Activated T-cell treated with anti-CD3 and anti-CD28 coated beads for 1 hour (primary cell): ENCODE data around the gene SVIL.
"Not testable (repeated sequence)": the region's sequence is repeated elsewhere in the genome, so short reads cannot be mapped to it uniquely, and the experiment has no call there.

Experiments used
- DNase-seq: peaks from one replicate; pipeline ENCODE4 v3.0.0-alpha.2; 2020; ENCODE audit warnings: low read depth

The SVIL gene

DNA sequence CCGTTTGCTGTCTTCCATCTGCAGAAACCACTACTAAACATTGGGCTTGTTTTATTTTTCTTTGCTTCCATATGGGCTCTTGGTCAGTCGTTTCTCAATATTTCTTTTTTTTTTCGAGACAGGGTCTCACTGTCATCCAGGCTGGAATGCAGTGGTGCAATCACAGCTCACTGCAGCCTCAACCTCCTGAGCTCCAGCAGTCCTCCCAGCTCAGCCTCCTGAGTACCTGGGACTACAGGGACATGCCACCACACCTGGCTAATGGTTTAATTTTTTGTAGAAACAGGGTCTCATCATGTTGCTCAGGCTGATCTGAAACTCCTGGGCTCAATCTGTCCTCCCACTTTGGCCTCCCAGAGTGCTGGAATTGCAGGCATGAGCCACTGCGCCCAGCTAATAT lies 182.8 kb downstream of the SVIL start:
- no peak for DNase-seq

DNA sequence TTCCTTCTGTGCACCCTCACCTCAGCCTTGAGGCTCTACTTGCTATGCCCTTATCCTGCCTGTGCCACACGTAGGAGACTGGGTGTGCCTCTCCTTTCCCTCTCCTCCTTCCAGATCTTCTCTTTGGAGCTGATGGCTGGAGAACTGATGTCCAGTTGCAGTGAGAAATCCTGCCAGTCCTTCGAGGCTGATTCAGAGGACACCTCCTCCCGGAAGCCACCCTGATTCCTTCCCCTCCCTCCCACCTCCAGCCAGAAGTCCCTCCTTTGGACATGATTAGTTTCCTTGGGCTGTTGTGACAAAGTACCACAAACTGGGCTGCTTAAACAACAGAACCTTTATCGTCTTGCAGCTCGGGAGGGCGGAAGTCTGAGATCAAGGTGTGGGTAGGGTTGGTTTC lies 184.4 kb downstream of the SVIL start:
- DNase-seq = no peak

DNA sequence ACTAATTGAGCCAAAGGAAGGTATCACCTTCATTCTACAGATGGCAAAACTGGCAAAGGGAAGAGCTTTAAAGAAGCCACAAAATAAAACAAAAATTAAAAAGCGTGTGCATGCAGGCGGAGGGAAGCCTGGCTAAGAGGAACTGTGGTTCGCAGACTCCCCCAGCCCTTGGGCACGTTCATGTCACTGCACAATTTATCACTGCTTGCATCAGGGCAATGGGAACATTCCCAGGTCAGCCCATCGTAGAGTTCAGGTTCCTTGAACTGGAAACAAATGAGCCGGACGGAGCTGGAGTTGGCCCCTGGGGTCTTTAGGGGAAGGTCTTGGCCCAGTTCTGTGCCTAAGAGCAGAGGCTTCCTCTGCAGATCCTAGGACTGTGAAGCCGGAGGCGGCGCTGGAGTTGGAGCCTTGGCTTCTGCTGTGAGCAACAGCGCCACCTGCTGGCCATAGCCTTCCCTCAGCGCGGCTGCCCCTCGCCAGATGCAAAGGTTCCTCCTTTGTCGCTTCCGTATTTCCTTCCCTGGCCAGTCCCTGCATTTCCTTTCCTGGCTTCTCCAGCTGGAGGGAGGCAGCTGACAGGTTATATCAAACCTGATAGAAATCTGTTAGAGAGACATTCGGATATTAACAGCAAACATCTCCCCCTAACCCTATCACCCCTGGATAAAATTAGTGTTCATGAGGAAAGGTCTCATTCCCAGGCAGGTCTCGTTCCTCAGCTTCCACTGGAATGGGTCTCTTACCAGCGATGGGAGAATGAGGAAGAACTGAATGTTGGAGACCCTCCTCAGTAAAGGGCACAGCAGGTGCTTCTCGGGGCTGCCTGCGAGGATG lies 185.8 kb downstream of the SVIL start:
- peak; percentile 71 for DNase-seq

DNA sequence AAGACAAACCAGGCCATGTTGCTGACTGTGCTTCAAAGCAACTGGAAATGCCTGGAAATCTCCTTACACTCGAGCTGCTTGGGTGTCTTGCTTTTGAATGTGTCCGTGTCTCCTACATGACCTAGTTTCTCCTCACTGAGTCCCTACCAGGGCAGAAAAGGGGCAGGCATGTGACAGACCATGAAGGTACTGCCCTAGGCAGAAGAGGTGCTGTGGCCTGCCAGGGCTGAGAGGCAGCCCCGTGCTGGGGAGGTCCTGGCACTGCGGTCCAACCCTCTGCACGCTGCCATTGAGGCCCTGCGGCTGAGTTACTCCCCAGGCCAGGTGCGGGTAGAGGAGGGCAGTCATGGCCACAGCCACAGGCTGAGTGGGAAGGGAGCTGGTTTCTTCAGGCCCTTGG lies 186.6 kb downstream of the SVIL start:
- no peak for DNase-seq

DNA sequence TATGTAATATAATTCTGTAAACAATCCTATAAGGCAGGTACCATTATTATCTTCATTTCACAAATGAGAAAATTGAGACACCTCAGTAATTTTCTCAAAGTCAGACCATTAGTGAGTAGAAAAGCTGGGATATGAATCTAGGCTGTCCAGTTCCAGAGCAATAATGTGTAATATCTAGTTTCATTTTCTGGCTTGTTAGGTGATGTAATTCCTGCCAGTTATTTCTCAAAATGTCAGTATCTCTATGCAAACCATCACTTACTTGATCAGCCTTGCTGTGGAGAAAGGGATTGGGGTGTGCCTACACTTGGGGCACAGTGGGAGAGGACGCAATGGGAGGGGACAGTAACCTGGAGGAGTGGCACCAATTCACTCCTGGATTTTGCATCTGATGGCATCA lies 188.4 kb downstream of the SVIL start:
- no peak for DNase-seq

DNA sequence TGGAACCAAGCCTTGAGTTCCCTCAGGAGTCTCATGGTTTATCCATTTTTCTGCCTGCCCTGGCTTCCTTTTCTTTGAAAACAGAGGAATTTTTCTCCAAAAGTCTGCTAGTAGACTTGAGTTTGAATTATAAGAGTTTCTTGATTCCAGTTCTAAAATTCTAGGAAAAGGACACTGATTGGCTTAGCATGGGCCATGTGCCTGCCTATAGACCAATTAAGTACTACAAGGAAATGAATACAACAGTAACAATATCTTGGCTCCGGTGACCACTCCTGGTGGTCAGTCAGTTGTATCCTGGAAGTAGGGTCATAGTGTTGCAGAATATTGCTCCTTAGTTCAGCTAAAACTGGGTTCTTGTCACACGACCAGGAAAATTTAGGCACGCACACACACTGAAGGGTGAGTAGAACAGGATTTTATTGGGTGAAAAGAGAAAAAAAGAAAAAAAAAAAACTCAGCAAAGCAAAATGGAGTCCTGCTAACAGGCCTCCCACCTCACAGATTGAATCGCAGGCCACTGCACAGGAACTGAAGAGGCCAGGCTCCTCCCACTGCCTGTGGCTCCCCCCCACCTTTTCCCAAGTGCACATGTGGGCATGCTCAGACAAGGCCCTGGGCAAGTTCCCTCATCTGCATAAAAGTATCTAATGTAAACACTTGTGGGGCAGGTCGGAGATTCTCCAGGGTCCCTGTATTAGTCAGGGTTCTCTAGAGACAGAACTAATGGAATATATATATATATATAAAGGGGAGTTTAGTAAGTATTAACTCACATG lies 190.8 kb downstream of the SVIL start:
- no peak for DNase-seq

DNA sequence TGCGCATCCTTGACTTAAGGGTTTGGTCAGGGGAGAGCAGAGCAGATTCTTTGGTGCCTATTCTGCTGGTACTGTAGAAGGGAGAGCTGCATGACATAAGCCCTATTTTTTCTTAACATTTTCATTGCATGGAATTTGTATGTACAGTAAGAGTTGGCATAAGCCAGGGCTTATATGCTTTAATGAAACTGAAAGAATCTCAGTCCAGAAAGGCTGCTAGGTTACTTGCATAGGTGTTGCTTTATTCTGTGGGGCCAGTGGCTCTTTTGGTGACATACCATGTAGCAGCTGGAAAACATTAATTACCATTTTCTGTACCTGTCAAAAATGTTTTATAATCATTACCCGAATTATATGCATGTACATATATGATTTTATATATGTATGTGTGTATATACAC lies 193.8 kb downstream of the SVIL start:
- no peak for DNase-seq

DNA sequence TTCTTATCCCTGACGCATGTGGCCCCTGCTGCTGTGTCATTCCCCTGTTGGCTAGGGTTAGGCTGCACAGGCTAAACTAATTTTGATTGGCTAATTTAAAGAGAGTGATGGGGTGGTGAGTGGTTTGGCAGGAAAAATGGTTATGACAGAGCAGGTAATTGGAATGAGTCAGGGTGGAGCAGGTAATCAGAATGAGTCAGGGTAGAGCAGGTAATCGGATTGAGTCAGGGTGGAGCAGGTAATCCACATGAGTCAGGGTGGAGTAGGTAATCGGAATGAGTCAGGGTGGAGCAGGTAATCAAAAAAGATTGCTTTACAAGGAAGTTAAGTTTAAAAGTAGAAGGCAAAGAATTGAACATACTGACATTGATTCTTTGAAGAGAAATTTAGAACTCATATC lies 195.8 kb downstream of the SVIL start:
- DNase-seq = not testable (repeated sequence)

DNA sequence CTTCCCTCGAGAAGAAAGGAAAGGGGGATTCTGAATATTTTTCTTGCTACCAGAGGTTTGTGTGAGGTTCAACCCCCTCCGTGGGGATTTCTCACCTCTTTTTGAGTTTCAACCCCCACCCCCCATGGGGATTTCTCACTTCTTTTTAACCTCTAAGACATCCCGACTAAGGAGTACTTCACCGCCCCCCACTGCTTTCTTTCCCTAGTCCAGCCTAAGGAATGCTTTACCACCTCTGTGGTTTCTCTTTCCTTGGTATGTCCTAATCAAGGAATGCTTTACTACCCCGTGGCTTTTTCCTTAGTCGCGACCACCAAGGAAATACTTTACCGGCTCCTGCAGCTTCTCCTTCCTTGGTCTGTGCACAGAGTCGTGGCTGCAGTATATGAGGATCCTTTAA lies 196.5 kb downstream of the SVIL start:
- no peak for DNase-seq

DNA sequence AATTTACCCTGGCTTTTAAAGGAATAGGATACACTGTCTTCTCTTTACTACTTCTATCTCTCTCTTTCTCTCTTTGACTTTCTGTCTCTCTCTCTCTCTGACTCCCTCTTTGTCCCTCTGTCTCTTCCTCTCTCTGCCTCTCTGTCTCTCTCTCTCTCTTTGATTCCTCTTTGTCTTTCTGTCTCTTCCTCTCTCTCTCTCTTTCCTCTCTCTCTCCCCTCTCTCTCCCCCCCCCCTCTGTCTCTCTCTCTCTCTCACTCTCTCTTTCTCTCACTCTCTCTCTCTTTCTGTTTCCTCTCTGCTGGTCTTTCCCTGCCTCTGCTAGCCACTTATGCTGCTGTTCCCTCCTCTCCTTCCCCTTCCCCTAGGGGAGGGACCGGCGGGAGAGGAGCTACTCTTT lies 196.9 kb downstream of the SVIL start:
- no peak for DNase-seq

DNA sequence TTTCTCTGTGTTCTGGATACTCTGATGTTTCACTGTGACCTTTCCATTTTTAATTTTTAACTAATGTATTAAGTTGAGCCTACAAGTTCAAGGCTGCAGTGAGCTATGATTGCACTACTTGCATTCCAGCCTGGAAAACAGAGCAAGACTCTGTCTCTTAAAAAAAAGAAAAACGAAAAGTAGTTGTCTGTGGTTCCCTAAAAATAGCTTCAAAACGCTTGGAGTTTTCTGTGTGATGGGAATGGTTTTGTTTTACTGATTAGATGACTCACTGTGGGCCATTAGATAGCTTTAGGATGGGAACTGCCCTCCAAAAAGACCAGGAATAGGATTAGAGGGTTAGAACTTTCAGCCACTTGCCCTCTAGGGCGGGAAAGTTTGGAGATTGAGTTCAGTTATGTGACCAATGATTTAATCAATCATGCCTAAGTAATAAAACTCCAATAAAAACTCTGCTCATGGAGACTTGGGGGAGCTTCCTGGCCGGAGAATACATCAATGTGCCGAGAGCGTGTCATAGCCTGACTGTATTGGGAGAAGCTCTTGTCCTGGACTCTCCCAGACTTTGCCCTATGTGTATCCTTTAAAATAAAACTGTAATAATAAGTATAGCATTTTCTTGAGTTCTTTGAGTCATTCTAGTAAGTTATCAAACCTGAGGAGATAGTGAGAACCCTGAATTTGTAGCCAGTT lies 198.8 kb downstream of the SVIL start:
- DNase-seq = no peak

DNA sequence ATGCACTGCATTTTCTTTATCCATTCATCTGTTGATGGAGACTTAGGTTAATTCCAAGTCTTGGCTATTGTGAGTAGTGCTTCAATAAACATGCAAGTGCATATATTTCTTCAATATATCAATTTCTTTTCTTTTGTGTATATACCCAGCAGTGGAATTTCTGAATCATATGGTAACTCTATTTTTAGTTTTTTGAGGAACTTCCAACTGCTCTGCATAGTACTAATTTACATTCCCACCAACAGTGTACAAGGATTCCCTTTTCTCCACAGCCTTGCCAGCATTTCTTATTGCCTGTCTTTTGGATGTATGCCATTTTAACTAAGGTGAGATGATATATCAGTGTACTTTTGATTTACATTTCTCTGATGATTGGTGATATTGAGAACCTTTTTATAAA lies 200.7 kb downstream of the SVIL start:
- DNase-seq = no peak

DNA sequence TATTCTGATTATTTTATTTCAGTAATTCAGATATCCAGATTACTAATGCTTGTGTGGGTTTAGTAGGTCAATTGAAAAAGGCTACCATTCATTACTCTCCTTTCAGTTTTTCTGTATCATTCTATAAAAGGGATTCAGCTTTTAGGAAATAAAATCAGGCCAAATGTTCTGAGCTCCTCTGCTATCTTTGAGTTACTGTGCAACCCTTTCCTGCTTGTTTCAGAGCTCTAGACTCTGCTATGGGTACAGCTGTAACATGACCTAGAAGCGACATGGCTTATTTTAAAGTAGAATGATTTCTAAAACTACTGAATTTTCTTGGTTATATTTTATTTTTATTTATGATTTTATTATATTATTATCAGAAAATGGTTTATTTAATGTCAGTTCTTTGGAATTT lies 203.1 kb downstream of the SVIL start:
- DNase-seq = no peak

DNA sequence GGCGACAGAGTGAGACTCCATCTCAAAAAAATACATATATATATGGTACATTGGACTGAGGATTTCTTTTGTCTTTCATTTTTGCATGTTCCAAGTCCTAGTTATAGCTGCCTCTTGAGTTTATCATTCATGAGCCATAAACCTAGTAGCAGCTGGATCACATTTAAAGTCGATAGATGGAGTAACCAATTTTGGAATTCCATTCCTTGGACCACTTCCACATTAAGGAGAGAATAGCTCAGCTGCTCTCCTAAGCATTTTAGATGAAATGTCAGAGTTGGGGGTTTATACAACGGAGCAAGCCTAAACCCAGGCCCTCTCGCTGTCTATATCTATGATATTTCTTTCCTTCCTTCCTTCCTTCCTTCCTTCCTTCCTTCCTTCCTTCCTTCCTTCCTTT lies 204.7 kb downstream of the SVIL start:
- no peak for DNase-seq

DNA sequence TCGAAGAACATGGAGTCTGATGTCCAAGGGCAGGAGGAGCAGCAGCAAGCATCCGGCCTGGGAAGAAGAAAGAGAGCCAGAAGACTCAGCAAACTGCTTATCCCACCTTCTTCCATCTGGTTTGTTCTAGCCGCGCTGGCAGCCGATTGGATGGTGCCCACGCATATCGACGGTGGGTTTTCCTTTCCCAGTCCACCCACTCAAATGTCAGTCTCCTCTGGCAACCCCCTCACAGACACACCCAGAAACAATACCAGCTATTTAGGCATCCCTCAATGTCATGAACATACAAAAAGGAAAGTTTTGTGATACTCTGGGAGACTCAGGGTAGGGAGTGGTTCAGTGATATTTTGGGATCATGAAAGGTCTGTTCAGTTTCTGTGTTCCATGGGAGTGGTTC lies 206.3 kb downstream of the SVIL start:
- no peak for DNase-seq

DNA sequence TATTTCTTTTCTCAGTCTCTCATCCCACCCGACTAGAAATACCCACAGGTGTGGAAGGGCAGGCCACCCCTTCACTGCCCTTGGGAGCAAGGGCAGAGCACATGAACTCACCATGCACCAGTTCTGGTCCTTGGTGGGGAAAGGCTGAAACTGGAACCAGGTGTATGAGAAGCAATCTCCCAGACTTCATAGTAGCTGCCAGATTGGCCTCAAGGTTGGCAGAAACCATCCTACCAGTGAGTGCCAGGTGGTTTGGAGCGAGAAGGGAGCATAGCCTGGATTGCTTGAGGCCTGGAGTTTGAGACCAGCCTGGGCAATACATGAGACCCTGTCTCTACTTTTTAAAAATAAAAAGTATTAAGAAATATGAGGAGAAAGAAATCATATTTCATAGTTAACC lies 207.1 kb downstream of the SVIL start:
- DNase-seq = no peak

DNA sequence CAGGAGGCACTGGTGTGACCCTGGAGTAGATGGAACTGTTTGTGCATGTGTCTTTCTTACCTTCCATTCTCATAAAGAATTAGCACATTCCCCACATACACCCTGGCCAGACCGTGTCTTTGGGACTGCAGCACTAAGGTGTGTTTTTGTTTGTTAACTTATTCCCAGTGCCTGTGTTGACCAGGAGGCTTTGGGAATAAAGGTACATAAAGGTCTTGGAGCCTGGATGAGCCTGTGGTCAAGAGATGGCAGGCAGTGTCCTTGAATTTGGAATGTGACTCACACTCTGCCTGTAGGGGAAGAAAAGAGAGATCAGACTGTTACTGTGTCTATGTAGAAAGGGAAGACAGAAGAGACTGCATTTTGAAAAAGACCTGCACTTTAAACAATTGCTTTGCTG lies 208.4 kb downstream of the SVIL start:
- no peak for DNase-seq

DNA sequence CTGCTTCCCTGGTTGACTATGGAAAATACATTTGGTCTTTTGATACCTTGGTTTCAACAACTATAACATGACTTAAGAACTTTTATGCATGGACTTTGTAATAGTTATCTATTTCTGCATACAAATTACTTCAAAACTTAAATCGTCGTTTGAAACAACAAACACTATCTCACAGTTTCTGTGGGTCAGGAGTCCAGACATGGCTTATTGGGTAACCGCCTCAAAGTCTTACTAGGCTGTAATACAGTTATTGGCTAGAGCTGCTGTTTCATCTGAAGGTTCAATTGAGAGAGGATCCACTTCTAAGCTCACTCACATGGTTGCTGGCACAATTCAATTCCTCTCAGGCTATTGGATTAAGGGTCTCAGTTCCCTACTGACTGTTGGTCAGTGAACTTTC lies 210.8 kb downstream of the SVIL start:
- no peak for DNase-seq

DNA sequence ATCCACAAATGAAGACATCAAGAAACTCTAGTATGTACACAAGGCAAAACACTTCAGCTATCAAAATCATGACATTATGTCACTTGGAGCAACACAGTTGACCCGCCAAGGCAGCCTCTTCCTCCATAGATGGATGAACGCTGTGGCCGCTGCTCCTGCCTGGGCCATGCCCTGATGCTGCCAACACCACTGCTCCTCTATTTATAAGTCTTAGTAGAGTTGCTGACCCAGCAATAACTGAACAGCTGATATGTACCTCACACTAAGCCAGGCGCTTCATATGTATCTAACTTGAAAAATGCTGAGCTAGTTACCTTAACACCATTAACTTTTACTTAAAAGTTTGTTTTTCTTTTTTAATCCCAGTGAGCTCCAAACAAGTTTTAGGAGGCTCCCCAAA lies 214.0 kb downstream of the SVIL start:
- DNase-seq = no peak

DNA sequence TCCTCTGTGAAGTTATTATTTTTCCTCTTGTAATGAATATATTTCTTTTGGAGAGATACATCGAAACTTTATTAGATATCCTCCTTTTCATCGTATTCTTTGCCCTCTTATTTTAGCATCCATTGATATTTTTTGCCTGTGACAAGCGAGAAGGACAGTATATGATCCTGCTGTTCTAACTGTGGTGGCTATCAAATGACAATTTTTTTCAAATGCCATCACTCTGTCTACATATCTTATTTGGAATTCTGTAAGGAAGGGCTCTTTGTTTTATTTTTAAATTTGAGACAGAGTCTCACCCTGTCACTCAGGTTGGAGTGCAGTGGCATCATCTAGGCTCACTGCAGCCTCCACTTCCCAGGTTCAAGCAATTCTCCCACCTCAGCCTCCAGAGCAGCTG lies 217.4 kb downstream of the SVIL start:
- no peak for DNase-seq

DNA sequence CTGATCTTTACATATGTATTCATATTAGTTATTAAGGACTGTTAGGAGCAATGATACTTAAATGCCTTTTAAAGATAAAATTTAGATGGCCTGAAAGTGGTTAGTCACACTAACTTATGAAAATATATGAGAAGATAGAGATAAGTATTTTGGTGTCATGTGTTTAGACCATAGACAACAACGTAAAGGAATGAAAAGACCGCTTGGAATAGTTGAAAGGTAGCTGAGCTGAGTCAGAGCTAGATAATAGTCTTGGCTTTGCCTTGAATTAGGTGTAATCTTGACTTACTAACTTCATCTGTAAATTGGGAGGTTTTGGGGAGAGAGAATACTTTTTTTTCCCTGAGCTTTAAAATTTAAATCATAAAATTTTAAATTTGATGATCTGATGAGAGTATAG lies 218.9 kb downstream of the SVIL start:
- no peak for DNase-seq

DNA sequence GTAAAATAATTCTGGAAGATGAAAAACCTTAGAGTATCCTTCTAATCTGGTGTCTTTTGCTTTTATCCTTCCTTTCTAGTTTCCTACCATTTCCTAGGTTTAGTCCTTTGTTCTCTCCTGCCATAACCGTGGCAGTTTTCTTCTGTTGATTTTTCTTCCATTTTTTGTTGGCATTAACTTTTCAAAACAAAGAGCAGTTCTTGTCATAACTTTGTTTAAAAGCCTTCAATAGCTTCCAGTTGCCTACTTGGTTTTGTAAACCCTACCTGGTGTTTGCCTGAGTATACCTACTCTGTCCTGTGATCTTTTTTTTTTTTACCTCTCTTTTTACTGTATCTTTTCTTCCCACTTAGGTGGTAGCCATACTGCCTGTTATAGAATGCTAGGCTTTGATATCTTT lies 220.3 kb downstream of the SVIL start:
- DNase-seq = no peak

DNA sequence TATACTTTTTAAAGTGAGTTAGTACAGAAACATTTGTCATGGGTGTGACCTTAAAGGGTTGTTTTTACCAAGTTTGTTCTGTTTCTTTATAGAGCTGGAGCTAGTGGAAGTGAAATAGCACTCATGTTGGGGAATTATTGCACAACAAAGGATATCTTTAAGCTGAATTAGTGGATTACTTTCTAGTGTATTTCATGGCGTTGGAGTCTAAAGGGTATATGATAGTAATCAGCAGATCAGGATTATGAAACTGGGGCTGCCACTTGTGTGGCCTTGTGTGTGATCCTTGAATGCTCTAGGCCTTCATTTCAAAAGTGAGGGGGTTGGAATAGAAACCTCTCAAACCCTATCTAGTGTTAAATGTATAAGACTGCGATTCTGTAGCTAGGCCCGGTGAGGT lies 222.3 kb downstream of the SVIL start:
- DNase-seq = no peak
